GM23338 (cell line): ENCODE measurements around the gene KIF25. TPM values are rescaled to one million over a fixed set of nuclear protein-coding genes. Genes with fewer than 3 reads are reported as not detected.

Experiments used
- ATAC-seq: fragments of 200-7000 bp; cut with Tn5 transposase; 3 replicates; pipeline ENCODE4 v1.9.1; 2020
- DNase-seq: peaks from one replicate; pipeline ENCODE4 v3.0.0-alpha.2; 2015; ENCODE audit warnings: low spot score
- H2AFZ ChIP-seq: fragments of 200-600 bp; sonication (generic); 2 replicates; pipeline ENCODE4 v1.8.0; 2016; ENCODE audit warnings: antibody characterized with exemption, mild to moderate bottlenecking, moderate library complexity
- H3F3A ChIP-seq: fragments of 200-600 bp; sonication (generic); replicated peaks from 2 replicates; pipeline ENCODE4 v1.8.0; 2017; ENCODE audit warnings: antibody characterized with exemption, mixed run types, low read depth
- H3K27ac ChIP-seq: fragments of 200-600 bp; sonication (generic); 2 replicates; pipeline ENCODE4 v1.6.1; 2016; ENCODE audit warnings: low read depth
- H3K27me3 ChIP-seq: fragments of 200-600 bp; sonication (generic); 2 replicates; pipeline ENCODE4 v1.8.0; 2016; ENCODE audit warnings: mild to moderate bottlenecking, mixed run types, moderate library complexity; ENCODE audit not compliant: insufficient read depth
- H3K36me3 ChIP-seq: fragments of 200-600 bp; sonication (generic); 2 replicates; pipeline ENCODE4 v1.8.0; 2016; ENCODE audit warnings: mild to moderate bottlenecking; ENCODE audit not compliant: insufficient read depth
- H3K4me1 ChIP-seq: fragments of 200-600 bp; sonication (generic); 2 replicates; pipeline ENCODE4 v1.8.0; 2016; ENCODE audit warnings: mild to moderate bottlenecking, moderate library complexity; ENCODE audit not compliant: insufficient read depth
- H3K4me2 ChIP-seq: fragments of 200-600 bp; sonication (generic); 2 replicates; pipeline ENCODE4 v1.7.1; 2017; ENCODE audit warnings: mixed run types
- H3K4me3 ChIP-seq: fragments of 200-600 bp; sonication (generic); 2 replicates; pipeline ENCODE4 v1.6.1; 2016; ENCODE audit warnings: mixed run types
- H3K79me2 ChIP-seq: fragments of 200-600 bp; sonication (generic); replicated peaks from 2 replicates; pipeline ENCODE4 v1.8.0; 2017; ENCODE audit warnings: mild to moderate bottlenecking; ENCODE audit not compliant: insufficient read depth
- H3K9me2 ChIP-seq: fragments of 200-600 bp; sonication (generic); 2 replicates; pipeline ENCODE4 v1.8.0; 2017; ENCODE audit not compliant: insufficient read depth
- H4K20me1 ChIP-seq: fragments of 200-600 bp; sonication (generic); replicated peaks from 2 replicates; pipeline ENCODE4 v1.8.0; 2017; ENCODE audit warnings: mild to moderate bottlenecking; ENCODE audit not compliant: insufficient read depth
- H3K27ac Mint-ChIP-seq: 2 replicates; pipeline ENCODE4 v1.8.0; 2020; ENCODE audit warnings: inconsistent platforms, mild to moderate bottlenecking, moderate library complexity, mixed read lengths
- H3K27me3 Mint-ChIP-seq: 3 replicates; pipeline ENCODE4 v1.8.0; 2022; ENCODE audit warnings: low read depth, mild to moderate bottlenecking, moderate library complexity, mixed read lengths, inconsistent platforms; ENCODE audit not compliant: insufficient read depth, poor library complexity
- H3K36me3 Mint-ChIP-seq: 3 replicates; pipeline ENCODE4 v1.8.0; 2021; ENCODE audit warnings: low read depth, mild to moderate bottlenecking, inconsistent platforms, moderate library complexity, mixed read lengths
- H3K4me1 Mint-ChIP-seq: 3 replicates; pipeline ENCODE4 v1.8.0; 2020; ENCODE audit warnings: mild to moderate bottlenecking, inconsistent platforms, mixed read lengths
- H3K4me3 Mint-ChIP-seq: 3 replicates; pipeline ENCODE4 v1.8.0; 2021; ENCODE audit warnings: moderate library complexity, mild to moderate bottlenecking, inconsistent platforms, mixed read lengths
- H3K9me3 Mint-ChIP-seq: 3 replicates; pipeline ENCODE4 v1.8.0; 2020; ENCODE audit warnings: moderate library complexity, mild to moderate bottlenecking, inconsistent platforms, mixed read lengths
- CREB1 ChIP-seq: fragments of 250-450 bp; sonication (Bioruptor Pico); IDR thresholded peaks from 2 replicates; pipeline ENCODE4 v1.5.0; 2020; ENCODE audit warnings: low read depth, mild to moderate bottlenecking, moderate library complexity
- EZH2 ChIP-seq: fragments of 200-600 bp; sonication (generic); IDR thresholded peaks from one replicate; pipeline ENCODE4 v1.8.0; 2017; ENCODE audit warnings: antibody characterized with exemption, mild to moderate bottlenecking, low read depth; ENCODE audit not compliant: unreplicated experiment
- EZH2phosphoT487 ChIP-seq: fragments of 200-600 bp; sonication (generic); IDR thresholded peaks from one replicate; pipeline ENCODE4 v1.8.1; 2018; ENCODE audit warnings: antibody characterized with exemption; ENCODE audit not compliant: unreplicated experiment
- JUNB ChIP-seq: IDR thresholded peaks from one replicate; pipeline ENCODE4 v1.6.1; 2016; ENCODE audit warnings: antibody characterized with exemption; ENCODE audit not compliant: unreplicated experiment
- NANOG ChIP-seq: IDR thresholded peaks from 2 replicates; pipeline ENCODE4 v1.6.1; 2016; ENCODE audit warnings: antibody characterized with exemption, borderline replicate concordance
- POLR2AphosphoS5 ChIP-seq: IDR thresholded peaks from 2 replicates; pipeline ENCODE4 v1.6.1; 2016; ENCODE audit warnings: antibody characterized with exemption, low read depth
- STAT1 ChIP-seq: IDR thresholded peaks from one replicate; pipeline ENCODE4 v1.6.1; 2016; ENCODE audit warnings: antibody characterized with exemption; ENCODE audit not compliant: unreplicated experiment
- ZNF114 ChIP-seq: fragments of 250-450 bp; sonication (Bioruptor Pico); IDR thresholded peaks from 2 replicates; pipeline ENCODE4 v1.5.0; 2020; ENCODE audit warnings: mild to moderate bottlenecking, moderate library complexity
- ZNF331 ChIP-seq: fragments of 250-450 bp; sonication (Bioruptor Pico); IDR thresholded peaks from 2 replicates; pipeline ENCODE4 v1.5.0; 2020; ENCODE audit warnings: low read depth, mild to moderate bottlenecking, moderate library complexity
- polyA plus RNA-seq: library from polyadenylated mRNA; unstranded; fragments of >200 nt; fragmentation: Nextera tagmentation; extraction: Ambion mirVana; gene quantifications from 2 replicates; pipeline ENCODE4 v1.2.1, GENCODE V29; 2016
- total RNA-seq: library from RNA; depleted of rRNA; stranded (reverse); fragments of >200 nt; shearing (Covaris generic); gene quantifications from 2 replicates; pipeline ENCODE4 v1.2.3, GENCODE V29; 2014
- TF ChIP-seq, protein P1 (sequence below): fragments of 250-450 bp; sonication (Bioruptor Pico); IDR thresholded peaks from 2 replicates; pipeline ENCODE4 v1.5.0; 2020; ENCODE audit warnings: mild to moderate bottlenecking, moderate library complexity
- TF ChIP-seq, protein P2 (sequence below): IDR thresholded peaks from one replicate; pipeline ENCODE4 v1.6.1; 2018; ENCODE audit warnings: antibody characterized with exemption; ENCODE audit not compliant: unreplicated experiment

The KIF25 gene
- total and polyA plus RNA-seq, 2 experiments from 2014 or later, result 0.69 to 0.76 TPM

DNA sequence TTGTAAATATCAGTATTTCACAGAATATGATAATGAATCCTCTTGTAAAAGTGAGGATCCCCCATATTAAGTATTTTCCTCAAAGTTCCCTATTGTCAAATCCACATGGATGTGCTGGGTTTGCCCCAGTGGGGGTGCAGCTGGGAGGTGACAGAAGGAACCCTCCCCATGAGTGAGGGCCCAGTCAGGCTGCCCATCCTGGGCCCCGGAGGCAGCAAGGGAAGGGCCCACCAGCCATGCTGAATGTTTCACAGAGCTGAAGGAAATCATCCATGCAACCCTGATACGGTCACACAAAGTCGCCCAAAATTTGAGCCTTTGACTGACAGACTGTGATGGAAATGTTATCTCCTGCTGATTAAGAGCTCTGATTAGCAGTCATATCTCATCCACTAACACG, 41.8 kb downstream of the KIF25 start:
- Mint-ChIP-seq H3K4me1 (peaks cover 14% of the 10 kb centered on the region), H3K9me3 (peaks cover 65% of the 10 kb centered on the region), H3K27ac (no peak overlapping the region)

More for the DNA sequence above, 41.8 kb downstream of the KIF25 start:
- Histone ChIP-seq H2AFZ (no peak overlapping the region), H3K36me3 (peaks cover 13% of the 10 kb centered on the region; the same call in 1 of the 2 replicates), H3K4me3 (no peak overlapping the region), H3K4me1 (peaks cover 19% of the 10 kb centered on the region), H3K9me2 (peaks cover 4% of the 10 kb centered on the region; the same call in 1 of the 2 replicates), H3K79me2 (no peaks in the 10 kb centered on the region), H4K20me1 (no peaks in the 10 kb centered on the region), H3K27ac (no peak overlapping the region), H3K27me3 (no peaks in the 10 kb centered on the region; the same call in 1 of the 2 replicates), H3K4me2 (no peak overlapping the region), H3F3A (peaks cover 13% of the 10 kb centered on the region; the same call in 1 of the 2 replicates)
- no peak for TF ChIP-seq ZNF114 (CRISPR knock-in tag)
- no peak for TF ChIP-seq JUNB
- no peak for TF ChIP-seq STAT1
- TF ChIP-seq, protein P1, sequence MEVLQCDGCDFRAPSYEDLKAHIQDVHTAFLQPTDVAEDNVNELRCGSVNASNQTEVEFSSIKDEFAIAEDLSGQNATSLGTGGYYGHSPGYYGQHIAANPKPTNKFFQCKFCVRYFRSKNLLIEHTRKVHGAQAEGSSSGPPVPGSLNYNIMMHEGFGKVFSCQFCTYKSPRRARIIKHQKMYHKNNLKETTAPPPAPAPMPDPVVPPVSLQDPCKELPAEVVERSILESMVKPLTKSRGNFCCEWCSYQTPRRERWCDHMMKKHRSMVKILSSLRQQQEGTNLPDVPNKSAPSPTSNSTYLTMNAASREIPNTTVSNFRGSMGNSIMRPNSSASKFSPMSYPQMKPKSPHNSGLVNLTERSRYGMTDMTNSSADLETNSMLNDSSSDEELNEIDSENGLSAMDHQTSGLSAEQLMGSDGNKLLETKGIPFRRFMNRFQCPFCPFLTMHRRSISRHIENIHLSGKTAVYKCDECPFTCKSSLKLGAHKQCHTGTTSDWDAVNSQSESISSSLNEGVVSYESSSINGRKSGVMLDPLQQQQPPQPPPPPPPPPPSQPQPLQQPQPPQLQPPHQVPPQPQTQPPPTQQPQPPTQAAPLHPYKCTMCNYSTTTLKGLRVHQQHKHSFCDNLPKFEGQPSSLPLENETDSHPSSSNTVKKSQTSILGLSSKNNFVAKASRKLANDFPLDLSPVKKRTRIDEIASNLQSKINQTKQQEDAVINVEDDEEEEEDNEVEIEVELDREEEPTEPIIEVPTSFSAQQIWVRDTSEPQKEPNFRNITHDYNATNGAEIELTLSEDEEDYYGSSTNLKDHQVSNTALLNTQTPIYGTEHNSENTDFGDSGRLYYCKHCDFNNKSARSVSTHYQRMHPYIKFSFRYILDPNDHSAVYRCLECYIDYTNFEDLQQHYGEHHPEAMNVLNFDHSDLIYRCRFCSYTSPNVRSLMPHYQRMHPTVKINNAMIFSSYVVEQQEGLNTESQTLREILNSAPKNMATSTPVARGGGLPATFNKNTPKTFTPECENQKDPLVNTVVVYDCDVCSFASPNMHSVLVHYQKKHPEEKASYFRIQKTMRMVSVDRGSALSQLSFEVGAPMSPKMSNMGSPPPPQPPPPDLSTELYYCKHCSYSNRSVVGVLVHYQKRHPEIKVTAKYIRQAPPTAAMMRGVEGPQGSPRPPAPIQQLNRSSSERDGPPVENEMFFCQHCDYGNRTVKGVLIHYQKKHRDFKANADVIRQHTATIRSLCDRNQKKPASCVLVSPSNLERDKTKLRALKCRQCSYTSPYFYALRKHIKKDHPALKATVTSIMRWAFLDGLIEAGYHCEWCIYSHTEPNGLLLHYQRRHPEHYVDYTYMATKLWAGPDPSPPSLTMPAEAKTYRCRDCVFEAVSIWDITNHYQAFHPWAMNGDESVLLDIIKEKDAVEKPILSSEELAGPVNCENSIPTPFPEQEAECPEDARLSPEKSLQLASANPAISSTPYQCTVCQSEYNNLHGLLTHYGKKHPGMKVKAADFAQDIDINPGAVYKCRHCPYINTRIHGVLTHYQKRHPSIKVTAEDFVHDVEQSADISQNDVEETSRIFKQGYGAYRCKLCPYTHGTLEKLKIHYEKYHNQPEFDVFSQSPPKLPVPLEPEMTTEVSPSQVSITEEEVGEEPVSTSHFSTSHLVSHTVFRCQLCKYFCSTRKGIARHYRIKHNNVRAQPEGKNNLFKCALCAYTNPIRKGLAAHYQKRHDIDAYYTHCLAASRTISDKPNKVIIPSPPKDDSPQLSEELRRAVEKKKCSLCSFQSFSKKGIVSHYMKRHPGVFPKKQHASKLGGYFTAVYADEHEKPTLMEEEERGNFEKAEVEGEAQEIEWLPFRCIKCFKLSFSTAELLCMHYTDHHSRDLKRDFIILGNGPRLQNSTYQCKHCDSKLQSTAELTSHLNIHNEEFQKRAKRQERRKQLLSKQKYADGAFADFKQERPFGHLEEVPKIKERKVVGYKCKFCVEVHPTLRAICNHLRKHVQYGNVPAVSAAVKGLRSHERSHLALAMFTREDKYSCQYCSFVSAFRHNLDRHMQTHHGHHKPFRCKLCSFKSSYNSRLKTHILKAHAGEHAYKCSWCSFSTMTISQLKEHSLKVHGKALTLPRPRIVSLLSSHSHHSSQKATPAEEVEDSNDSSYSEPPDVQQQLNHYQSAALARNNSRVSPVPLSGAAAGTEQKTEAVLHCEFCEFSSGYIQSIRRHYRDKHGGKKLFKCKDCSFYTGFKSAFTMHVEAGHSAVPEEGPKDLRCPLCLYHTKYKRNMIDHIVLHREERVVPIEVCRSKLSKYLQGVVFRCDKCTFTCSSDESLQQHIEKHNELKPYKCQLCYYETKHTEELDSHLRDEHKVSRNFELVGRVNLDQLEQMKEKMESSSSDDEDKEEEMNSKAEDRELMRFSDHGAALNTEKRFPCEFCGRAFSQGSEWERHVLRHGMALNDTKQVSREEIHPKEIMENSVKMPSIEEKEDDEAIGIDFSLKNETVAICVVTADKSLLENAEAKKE (CRISPR knock-in tag), result no peak
- TF ChIP-seq POLR2AphosphoS5, result no peak
- TF ChIP-seq, protein P2, sequence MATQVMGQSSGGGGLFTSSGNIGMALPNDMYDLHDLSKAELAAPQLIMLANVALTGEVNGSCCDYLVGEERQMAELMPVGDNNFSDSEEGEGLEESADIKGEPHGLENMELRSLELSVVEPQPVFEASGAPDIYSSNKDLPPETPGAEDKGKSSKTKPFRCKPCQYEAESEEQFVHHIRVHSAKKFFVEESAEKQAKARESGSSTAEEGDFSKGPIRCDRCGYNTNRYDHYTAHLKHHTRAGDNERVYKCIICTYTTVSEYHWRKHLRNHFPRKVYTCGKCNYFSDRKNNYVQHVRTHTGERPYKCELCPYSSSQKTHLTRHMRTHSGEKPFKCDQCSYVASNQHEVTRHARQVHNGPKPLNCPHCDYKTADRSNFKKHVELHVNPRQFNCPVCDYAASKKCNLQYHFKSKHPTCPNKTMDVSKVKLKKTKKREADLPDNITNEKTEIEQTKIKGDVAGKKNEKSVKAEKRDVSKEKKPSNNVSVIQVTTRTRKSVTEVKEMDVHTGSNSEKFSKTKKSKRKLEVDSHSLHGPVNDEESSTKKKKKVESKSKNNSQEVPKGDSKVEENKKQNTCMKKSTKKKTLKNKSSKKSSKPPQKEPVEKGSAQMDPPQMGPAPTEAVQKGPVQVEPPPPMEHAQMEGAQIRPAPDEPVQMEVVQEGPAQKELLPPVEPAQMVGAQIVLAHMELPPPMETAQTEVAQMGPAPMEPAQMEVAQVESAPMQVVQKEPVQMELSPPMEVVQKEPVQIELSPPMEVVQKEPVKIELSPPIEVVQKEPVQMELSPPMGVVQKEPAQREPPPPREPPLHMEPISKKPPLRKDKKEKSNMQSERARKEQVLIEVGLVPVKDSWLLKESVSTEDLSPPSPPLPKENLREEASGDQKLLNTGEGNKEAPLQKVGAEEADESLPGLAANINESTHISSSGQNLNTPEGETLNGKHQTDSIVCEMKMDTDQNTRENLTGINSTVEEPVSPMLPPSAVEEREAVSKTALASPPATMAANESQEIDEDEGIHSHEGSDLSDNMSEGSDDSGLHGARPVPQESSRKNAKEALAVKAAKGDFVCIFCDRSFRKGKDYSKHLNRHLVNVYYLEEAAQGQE, result no peak
- TF ChIP-seq CREB1, result no peak
- no peak for TF ChIP-seq EZH2
- no peak for TF ChIP-seq ZNF331 (CRISPR knock-in tag)
- no peak for TF ChIP-seq NANOG
- no peak for TF ChIP-seq EZH2phosphoT487
- DNase-seq, result no peak
- H3K27me3 Mint-ChIP-seq, result peaks cover 16% of the 10 kb centered on the region
- no peak for ATAC-seq
- no peak overlapping the region for H3K4me3 Mint-ChIP-seq
- H3K36me3 Mint-ChIP-seq, result peaks cover 38% of the 10 kb centered on the region
